ENCODE data around the gene FOXP1.

The FOXP1 gene

DNA sequence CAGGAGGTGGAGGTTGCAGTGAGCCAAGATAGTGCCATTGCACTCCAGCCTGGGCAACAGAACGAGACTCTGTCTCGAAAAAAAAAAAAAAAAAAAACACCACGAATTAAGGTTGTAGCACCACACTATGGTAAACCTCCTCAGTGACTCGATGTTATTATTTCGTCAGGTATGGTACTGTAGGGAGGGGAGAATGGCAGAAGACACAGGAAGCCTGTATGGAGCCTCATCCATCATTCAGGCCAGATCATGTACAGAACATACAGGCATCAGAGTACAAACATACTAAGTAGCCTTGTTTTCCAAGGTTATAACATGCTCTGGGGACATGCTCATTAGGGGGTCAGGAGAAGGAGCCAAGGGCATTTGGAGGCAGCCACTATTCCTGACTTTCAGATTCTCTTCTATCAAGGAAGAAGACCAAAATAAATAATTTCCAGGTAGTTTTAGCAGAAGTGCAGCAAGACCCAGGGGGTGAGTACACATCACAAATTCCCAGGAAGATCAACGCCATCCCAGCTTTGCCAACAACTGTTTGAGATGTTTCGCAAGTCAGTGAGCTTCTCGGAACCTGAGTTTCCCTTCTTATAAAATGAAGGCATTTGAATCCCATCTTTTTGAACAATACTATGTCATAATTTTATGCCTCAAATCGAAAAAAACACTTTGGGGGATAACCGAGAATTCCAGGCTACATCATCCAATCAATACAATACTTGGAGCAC is 79.8 kb downstream of the FOXP1 start:
- no peak for DNase-seq

DNA sequence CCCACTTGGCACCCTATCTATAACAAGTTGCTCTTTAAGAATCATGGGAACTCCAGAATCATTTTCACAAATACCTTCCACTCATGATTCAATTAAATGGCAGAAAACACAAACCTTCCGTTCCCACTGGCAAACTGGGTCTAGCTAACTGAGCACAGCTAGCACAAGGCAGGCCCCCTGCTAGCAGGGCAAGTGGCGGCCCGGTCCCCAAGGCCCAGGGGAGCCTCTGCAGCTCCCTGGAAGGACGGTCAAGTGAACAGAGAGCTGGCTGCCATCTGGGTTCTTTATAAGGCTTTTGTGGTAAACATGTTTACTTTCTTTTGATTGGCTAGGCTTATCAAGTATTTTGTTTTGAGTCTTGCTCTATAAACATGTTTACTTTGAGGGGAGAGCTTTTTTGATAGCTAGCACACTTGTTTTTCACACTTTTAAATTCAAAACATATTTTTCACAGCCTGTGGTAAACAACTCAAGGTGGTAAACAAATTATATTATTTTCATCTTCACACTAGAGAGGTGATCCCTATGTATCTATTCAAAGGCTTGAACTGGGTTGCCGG is 81.4 kb downstream of the FOXP1 start:
- DNase-seq = no peak

GRCh38 chr3:71500696-71501095 is 82.8 kb downstream of the FOXP1 start:
- no peak for DNase-seq

GRCh38 chr3:71499227-71499876 is 84.2 kb downstream of the FOXP1 start:
- no peak for DNase-seq

- DNase-seq = no peak
Observed at GRCh38 chr3:71498543-71498942, 85.0 kb downstream of the FOXP1 start.

GRCh38 chr3:71497971-71498444 is 85.5 kb downstream of the FOXP1 start:
- DNase-seq = no peak

DNA sequence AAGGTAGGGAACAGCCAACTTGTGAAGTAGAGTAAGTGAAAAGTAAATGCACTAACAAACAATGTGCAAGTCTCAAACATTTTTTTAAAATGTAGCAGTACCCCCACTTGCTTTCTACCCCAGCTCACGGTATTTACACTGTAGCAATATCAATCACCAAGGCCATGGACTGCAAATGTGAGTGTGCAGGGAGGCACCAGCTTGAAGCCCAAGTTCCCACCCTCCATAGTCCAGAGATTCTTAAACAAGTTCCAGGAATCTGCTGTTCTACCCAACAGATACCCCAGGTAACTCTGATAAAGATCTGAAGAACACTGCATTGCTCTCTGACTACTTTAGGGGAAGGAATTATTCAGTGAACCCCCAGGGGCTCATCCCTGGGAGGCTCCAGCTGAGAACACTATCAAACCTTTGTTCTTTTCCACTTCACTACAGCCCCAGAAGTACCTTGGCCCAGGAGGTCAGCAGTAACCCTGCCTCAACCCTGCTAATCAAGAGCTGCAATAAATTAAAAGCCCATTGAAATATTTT is 86.1 kb downstream of the FOXP1 start:
- no peak for DNase-seq

DNA sequence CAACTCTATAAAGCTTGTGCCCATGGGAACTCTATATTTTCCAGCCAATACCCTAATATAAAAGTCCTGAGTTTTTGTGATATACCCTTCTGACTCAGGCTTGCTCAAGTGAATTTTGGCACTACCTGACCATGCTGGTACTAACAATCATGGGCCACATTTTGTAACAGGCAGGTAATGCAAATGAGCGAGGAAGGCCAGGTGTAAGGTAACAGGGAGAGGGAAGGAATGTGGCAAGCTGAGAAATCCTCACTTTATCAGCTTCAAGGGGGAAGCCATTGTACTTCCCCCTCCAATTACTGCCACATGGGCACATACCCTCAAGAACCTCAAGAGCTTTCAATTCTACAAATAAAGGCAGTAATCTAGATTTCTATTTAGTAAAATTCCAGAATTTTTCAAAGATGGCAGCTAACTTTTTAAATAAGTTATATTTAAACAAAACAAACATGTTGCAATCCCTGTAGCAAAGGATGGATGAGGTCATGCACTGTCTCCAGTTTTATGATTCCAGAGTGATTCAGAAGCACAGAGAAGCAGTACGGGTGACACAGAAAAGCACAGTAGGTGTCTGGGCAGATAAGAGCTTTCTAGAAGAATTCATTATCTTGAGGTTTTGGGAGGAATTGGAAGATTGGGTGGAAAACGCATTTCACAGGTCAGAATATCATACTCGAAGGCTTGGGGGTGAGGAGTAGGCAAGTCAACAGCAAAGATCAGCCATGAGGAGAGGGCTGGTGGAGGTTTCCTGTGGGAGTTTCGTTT is 87.6 kb downstream of the FOXP1 start:
- no peak for DNase-seq

GRCh38 chr3:71494212-71494611 is 89.3 kb downstream of the FOXP1 start:
- no peak for DNase-seq

GRCh38 chr3:71492974-71493771 is 90.4 kb downstream of the FOXP1 start:
- DNase-seq = no peak

- DNase-seq = no peak
Observed at GRCh38 chr3:71492566-71492965, 91.0 kb downstream of the FOXP1 start.

- DNase-seq = no peak
Observed at GRCh38 chr3:71491154-71491752, 92.3 kb downstream of the FOXP1 start.

DNA sequence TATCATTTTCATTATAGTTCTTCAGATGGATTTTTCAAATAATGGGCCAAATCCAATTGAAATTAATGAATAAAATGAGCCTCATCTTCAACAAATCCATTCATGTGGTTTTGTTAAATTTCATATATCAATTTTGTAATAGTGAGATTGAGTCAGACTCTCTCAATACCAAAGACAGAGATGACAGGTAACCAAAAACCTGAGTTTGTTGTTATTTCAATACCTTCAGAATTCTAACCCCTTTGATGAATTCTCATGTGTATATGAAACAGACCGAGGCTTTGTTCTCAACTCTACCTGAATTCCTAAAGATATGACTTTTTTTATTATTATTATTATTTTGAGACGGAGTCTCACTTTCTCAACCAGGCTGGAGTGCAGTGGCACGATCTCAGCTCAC is 92.8 kb downstream of the FOXP1 start:
- no peak for DNase-seq

DNA sequence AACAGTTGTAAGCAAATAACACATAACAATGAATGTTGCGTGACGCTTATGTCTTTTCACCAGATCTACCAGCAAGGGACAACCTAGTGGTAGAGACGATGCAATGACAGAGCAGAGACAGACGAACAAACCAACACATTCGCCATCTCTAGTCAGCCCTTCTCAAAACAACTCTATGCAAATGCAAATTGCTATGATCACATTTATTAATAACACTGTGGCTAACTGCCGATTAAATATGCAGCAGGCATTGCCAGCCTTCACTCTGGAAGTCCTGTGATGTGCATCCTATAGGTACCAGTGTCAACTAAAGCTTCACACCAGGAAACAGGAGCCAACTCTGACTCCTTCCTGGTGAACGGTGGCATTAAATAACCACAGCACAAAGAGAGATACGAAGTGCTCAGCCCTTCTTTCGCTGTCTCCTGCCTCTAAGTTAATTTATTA is 94.2 kb downstream of the FOXP1 start:
- DNase-seq = no peak

- no peak for DNase-seq
Observed at GRCh38 chr3:71488882-71489281, 94.6 kb downstream of the FOXP1 start.

- no peak for DNase-seq
Observed at GRCh38 chr3:71488391-71488809, 95.1 kb downstream of the FOXP1 start.

GRCh38 chr3:71487418-71487817 is 96.1 kb downstream of the FOXP1 start:
- DNase-seq = no peak

DNA sequence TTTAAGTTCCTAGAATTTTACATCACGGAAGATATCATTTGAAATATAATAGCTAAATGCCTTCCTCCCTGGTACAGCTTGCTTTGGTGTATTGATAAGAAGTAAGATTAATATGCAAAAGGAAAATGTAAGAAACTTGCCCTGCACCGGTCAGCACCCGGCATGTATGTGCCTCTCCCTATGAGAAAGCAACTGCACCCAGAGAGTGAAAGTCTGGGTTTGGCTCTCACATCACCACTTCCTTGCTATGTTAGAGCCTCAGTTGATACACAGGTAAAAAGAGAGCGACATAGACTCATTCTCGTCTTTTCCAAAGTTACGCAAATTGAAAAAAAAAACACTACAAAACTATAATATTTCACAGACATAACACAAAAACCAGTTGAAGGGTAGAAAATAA is 96.7 kb downstream of the FOXP1 start:
- no peak for DNase-seq

DNA sequence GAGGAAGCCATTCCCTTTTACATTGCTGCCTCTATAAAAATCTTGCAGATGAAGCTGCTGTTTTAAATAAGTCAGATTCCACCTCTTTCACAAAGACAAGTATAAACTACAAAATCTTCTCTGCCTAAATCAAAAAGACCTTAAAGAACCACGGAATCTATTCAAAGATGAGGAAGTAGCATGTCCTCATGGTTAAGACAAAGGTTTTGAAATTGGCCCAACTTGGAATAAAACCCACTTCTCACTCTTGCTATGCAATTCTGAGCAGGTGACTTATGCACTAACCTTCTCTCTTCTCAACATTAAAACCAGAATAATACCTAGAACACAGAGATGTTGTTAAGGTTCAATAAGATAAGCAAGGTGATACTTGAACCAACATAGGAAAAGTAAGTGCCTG is 97.6 kb downstream of the FOXP1 start:
- no peak for DNase-seq

DNA sequence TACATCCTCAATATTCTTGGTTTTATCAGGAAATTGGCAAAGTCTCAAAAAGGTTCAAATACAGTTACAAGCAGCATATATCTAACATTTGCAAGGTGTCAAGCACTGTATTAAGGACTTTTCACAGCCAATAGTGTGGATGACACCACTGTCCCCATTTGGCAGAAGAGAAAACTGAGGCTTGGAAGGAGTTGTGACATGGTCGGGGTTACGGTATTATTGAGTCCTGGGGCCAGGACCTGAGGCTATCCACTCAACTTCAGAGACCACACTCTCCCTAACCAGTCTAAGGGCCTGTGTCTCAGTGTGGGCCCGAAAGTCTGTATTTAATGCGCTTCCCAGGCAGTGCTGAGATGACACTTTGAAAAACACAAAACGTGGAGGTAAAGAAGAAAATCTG is 99.1 kb downstream of the FOXP1 start:
- DNase-seq = no peak

GRCh38 chr3:71484047-71484446 is 99.5 kb downstream of the FOXP1 start:
- DNase-seq = no peak

DNA sequence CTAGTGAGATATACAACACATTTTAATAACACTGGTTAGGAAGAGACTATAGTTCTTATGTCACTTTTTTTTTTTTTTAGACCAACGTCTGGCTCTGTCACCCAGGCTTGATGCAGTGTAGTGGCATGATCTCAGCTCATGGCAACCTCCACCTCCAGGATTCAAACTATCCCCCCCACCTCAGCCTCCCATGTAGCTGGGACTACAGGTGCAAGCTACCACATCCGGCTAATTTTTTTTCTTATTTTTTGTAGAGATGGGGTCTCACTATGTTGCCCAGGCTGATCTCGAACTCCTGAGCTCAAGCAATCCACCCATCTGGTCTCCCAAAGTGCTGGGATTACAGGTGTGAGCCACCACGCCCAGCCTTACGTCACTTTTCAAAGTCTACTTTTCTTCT is 100.8 kb downstream of the FOXP1 start:
- DNase-seq = no peak

Measured in NCI-H774 (cell line).